Peyer's patch (tissue), 4 donors: Measurements from ENCODE around the gene SETD2.

Experiments
- POLR2A ChIP-seq, 2 donors: fragments of 450-650 bp; IDR thresholded peaks; one replicate each; pipeline ENCODE4 v1.5.1; 2017; ENCODE audit warnings: antibody characterized with exemption in 2 of 2, mild to moderate bottlenecking in 2 of 2, moderate library complexity in 2 of 2
- TF ChIP-seq, protein P1 (sequence below), 6 experiments: fragments of 450-650 bp in 4 of 6; fragments of 200-600 bp in 2 of 6; sonication (generic) in 1 of 6; IDR thresholded peaks; one replicate each; pipeline ENCODE4 v1.5.1; 2017 to 2019; ENCODE audit warnings: antibody characterized with exemption in 6 of 6, mild to moderate bottlenecking in 3 of 6, moderate library complexity in 1 of 6

GRCh38 chr3:47134311-47134710, 29.6 kb downstream of the SETD2 start:
- no peak for TF ChIP-seq POLR2A (IDR thresholded peaks at IDR 0.05)
- TF ChIP-seq, protein P1, sequence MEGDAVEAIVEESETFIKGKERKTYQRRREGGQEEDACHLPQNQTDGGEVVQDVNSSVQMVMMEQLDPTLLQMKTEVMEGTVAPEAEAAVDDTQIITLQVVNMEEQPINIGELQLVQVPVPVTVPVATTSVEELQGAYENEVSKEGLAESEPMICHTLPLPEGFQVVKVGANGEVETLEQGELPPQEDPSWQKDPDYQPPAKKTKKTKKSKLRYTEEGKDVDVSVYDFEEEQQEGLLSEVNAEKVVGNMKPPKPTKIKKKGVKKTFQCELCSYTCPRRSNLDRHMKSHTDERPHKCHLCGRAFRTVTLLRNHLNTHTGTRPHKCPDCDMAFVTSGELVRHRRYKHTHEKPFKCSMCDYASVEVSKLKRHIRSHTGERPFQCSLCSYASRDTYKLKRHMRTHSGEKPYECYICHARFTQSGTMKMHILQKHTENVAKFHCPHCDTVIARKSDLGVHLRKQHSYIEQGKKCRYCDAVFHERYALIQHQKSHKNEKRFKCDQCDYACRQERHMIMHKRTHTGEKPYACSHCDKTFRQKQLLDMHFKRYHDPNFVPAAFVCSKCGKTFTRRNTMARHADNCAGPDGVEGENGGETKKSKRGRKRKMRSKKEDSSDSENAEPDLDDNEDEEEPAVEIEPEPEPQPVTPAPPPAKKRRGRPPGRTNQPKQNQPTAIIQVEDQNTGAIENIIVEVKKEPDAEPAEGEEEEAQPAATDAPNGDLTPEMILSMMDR (IDR thresholded peaks at IDR 0.05) = no peak
